HepG2 (cell line): Measurements from ENCODE around the gene PTPMT1. TPM values are rescaled to one million over a fixed set of nuclear protein-coding genes. Genes with fewer than 3 reads are reported as not detected.

Source experiments
- DMAP1 ChIP-seq: IDR thresholded peaks from 2 replicates; pipeline ENCODE4 v1.6.1; 2016
- ESRRA ChIP-seq: sonication (generic); formaldehyde crosslinking; IDR thresholded peaks from 2 replicates; pipeline ENCODE4 v1.5.1; 2020; ENCODE audit warnings: mild to moderate bottlenecking, low read depth, missing genetic modification reagents
- FOXO4 ChIP-seq: sonication (generic); formaldehyde crosslinking; conservative IDR thresholded peaks from 2 replicates; pipeline ENCODE4 v1.8.1; 2023; ENCODE audit warnings: missing genetic modification reagents
- HOMEZ ChIP-seq: IDR thresholded peaks from 2 replicates; pipeline ENCODE4 v1.6.1; 2016; ENCODE audit warnings: low read depth
- IRX3 ChIP-seq: sonication (generic); formaldehyde crosslinking; IDR thresholded peaks from 2 replicates; pipeline ENCODE4 v1.8.1; 2023; ENCODE audit warnings: mild to moderate bottlenecking, low read depth, missing genetic modification reagents, borderline replicate concordance
- MXD4 ChIP-seq: IDR thresholded peaks from 2 replicates; pipeline ENCODE4 v1.6.1; 2016; ENCODE audit warnings: mild to moderate bottlenecking, missing biosample characterization, missing genetic modification reagents
- NCOA1 ChIP-seq: sonication (generic); formaldehyde crosslinking; IDR thresholded peaks from 2 replicates; pipeline ENCODE4 v1.9.0; 2021; ENCODE audit warnings: missing genetic modification reagents
- NR0B2 ChIP-seq: sonication (generic); formaldehyde crosslinking; IDR thresholded peaks from 2 replicates; pipeline ENCODE4 v1.4.0; 2020; ENCODE audit warnings: mild to moderate bottlenecking, missing genetic modification reagents
- PBX3 ChIP-seq: sonication (generic); formaldehyde crosslinking; IDR thresholded peaks from 2 replicates; pipeline ENCODE4 v1.8.1; 2023; ENCODE audit warnings: missing genetic modification reagents, inconsistent platforms, borderline replicate concordance
- TCF12 ChIP-seq, 2 experiments: fragments of 450-650 bp in 1 of 2; sonication (generic) in 1 of 2; formaldehyde crosslinking in 1 of 2; IDR thresholded peaks; 2 replicates each; pipeline versions ENCODE4 v1.6.1 to v1.8.0; 2017 to 2022; ENCODE audit warnings: antibody characterized with exemption in 1 of 2, mild to moderate bottlenecking in 1 of 2, missing genetic modification reagents in 1 of 2, moderate library complexity in 1 of 2
- ZIK1 ChIP-seq: sonication (generic); formaldehyde crosslinking; IDR thresholded peaks from 2 replicates; pipeline ENCODE4 v1.5.0; 2020; ENCODE audit warnings: mild to moderate bottlenecking, low read depth, missing genetic modification reagents, borderline replicate concordance
- ZKSCAN5 ChIP-seq: sonication (generic); formaldehyde crosslinking; IDR thresholded peaks from 2 replicates; pipeline ENCODE4 v1.5.1; 2020; ENCODE audit warnings: mild to moderate bottlenecking, missing genetic modification reagents
- ZNF234 ChIP-seq: sonication (generic); formaldehyde crosslinking; conservative IDR thresholded peaks from 2 replicates; pipeline ENCODE4 v1.5.1; 2020; ENCODE audit warnings: mild to moderate bottlenecking, missing genetic modification reagents
- ZNF329 ChIP-seq: sonication (generic); formaldehyde crosslinking; IDR thresholded peaks from 2 replicates; pipeline ENCODE4 v1.9.0; 2021; ENCODE audit warnings: low read depth, mild to moderate bottlenecking, missing genetic modification reagents
- ZNF430 ChIP-seq: sonication (generic); formaldehyde crosslinking; IDR thresholded peaks from 2 replicates; pipeline ENCODE4 v1.9.0; 2021; ENCODE audit warnings: mild to moderate bottlenecking, missing genetic modification reagents
- ZNF501 ChIP-seq: sonication (generic); formaldehyde crosslinking; IDR thresholded peaks from 2 replicates; pipeline ENCODE4 v1.5.1; 2020; ENCODE audit warnings: mild to moderate bottlenecking, moderate library complexity, missing genetic modification reagents
- ZNF543 ChIP-seq: sonication (generic); formaldehyde crosslinking; IDR thresholded peaks from 2 replicates; pipeline ENCODE4 v1.4.0; 2020; ENCODE audit warnings: mild to moderate bottlenecking, missing genetic modification reagents
- ZNF687 ChIP-seq: sonication (generic); formaldehyde crosslinking; IDR thresholded peaks from 2 replicates; pipeline ENCODE4 v1.5.1; 2020; ENCODE audit warnings: mild to moderate bottlenecking, missing genetic modification reagents, moderate library complexity
- polyA plus RNA-seq, 8 experiments: library from polyadenylated mRNA; depleted of rRNA in 3 of 8; stranded (reverse) in 7 of 8; unstranded in 1 of 8; fragments of >200 nt; fragmentation: Illumina TruSeq in 4 of 8; extraction: Trizol in 4 of 8; gene quantifications; 2 replicates each; pipeline versions ENCODE4 v1.2.1 to v1.2.3, GENCODE V29; 2011 to 2016; ENCODE audit warnings: low read depth in 4 of 8, missing spikeins in 1 of 8, mixed read lengths in 1 of 8; ENCODE audit not compliant: insufficient read depth in 1 of 8
- total RNA-seq, 5 experiments: library from RNA; depleted of rRNA; stranded (reverse); fragments of >200 nt; fragmentation: Illumina TruSeq; extraction: Trizol; gene quantifications; 2 replicates each; pipeline ENCODE4 v1.2.3, GENCODE V29; 2016; ENCODE audit warnings: low read depth in 1 of 5

Gene PTPMT1
- total and polyA plus RNA-seq, 2 of the 13 experiments (the other 11 are each of a cell fraction or from before 2014, with no cell fraction given), result 55.6 to 129 TPM

GRCh38 chr11:47552566-47553405 lies 12.6 kb upstream of the PTPMT1 start, which contains the start of gene CELF1 (continued):
- TF ChIP-seq NR0B2 (CRISPR knock-in tag) (0 out of 2 replicates have a peak, but pooled peaks have one; percentile 19), ZKSCAN5 (CRISPR knock-in tag) (no peak), DMAP1 (peak; percentile 73), ZNF687 (CRISPR knock-in tag) (peak; percentile 90), ZIK1 (0 out of 2 replicates have a peak, but pooled peaks have one; percentile 30), FOXO4 (CRISPR knock-in tag) (0 out of 2 replicates have a peak, but pooled peaks have one; percentile 92), HOMEZ (CRISPR knock-in tag) (0 out of 2 replicates have a peak, but pooled peaks have one; percentile 26), ESRRA (CRISPR knock-in tag) (peak; percentile 52; the same call in 1 of the 2 replicates), ZNF543 (0 out of 2 replicates have a peak, but pooled peaks have one; percentile 35), ZNF501 (CRISPR knock-in tag) (peak; percentile 47), MXD4 (CRISPR knock-in tag) (no peak; the same call in 1 of the 2 replicates), IRX3 (CRISPR knock-in tag) (peak; percentile 64), ZNF234 (CRISPR knock-in tag) (no peak), PBX3 (CRISPR knock-in tag) (no peak), NCOA1 (CRISPR knock-in tag) (peak; percentile 70; the same call in 1 of the 2 replicates), ZNF430 (CRISPR knock-in tag) (peak; percentile 19; the same call in 1 of the 2 replicates), TCF12 (IDR thresholded peaks at IDR 0.05) (no peak), TCF12 (CRISPR knock-in tag; IDR thresholded peaks at IDR 0.05) (peak; percentile 71), ZNF329 (peak; percentile 14; the same call in 1 of the 2 replicates)
